H1 (cell line): ENCODE data around the gene SH3PXD2A.

ENCODE experiments used
- BCL11A ChIP-seq, 2 experiments: IDR thresholded peaks; one replicate each; pipeline ENCODE4 v1.6.1; 2011; ENCODE audit warnings: low read depth in 2 of 2, low read length in 2 of 2, mild to moderate bottlenecking in 2 of 2
- CEBPB ChIP-seq: IDR thresholded peaks from 2 replicates; pipeline ENCODE4 v1.6.1; 2012; ENCODE audit warnings: low read depth, low read length
- EGR1 ChIP-seq: IDR thresholded peaks from 2 replicates; pipeline ENCODE4 v1.6.1; 2011; ENCODE audit warnings: low read depth, low read length, borderline replicate concordance
- EP300 ChIP-seq, 2 experiments: IDR thresholded peaks; 1 replicate in 1 of 2; 2 replicates in 1 of 2; pipeline ENCODE4 v1.6.1; 2011 to 2012; ENCODE audit warnings: low read depth in 2 of 2, low read length in 2 of 2, mild to moderate bottlenecking in 2 of 2, borderline replicate concordance in 1 of 2, inconsistent platforms in 1 of 2, moderate library complexity in 1 of 2
- EZH2 ChIP-seq: fragments of 200-600 bp; sonication (generic); IDR thresholded peaks from 2 replicates; pipeline ENCODE4 v1.7.1; 2012; ENCODE audit warnings: low read depth, mild to moderate bottlenecking, moderate library complexity, low read length, inconsistent platforms; ENCODE audit not compliant: severe bottlenecking
- HDAC6 ChIP-seq: IDR thresholded peaks from one replicate; pipeline ENCODE4 v1.7.1; 2012; ENCODE audit warnings: low read depth, mild to moderate bottlenecking, inconsistent platforms, low read length, moderate library complexity
- JUN ChIP-seq: IDR thresholded peaks from 2 replicates; pipeline ENCODE4 v1.6.1; 2011; ENCODE audit warnings: low read depth, mild to moderate bottlenecking, improper control_type of control experiment, low read length
- NANOG ChIP-seq: IDR thresholded peaks from 2 replicates; pipeline ENCODE4 v1.6.1; 2011; ENCODE audit warnings: low read length, low read depth, mild to moderate bottlenecking, inconsistent platforms; ENCODE audit not compliant: insufficient read depth, poor library complexity, severe bottlenecking
- SRF ChIP-seq: IDR thresholded peaks from 2 replicates; pipeline ENCODE4 v1.6.1; 2011; ENCODE audit warnings: mild to moderate bottlenecking, low read depth, low read length, moderate library complexity
- TCF12 ChIP-seq: IDR thresholded peaks from 2 replicates; pipeline ENCODE4 v1.6.1; 2011; ENCODE audit warnings: low read depth, mild to moderate bottlenecking, low read length
- TF ChIP-seq, protein P1 (sequence below), 3 experiments: IDR thresholded peaks; 1 replicate in 2 of 3; 2 replicates in 1 of 3; pipeline versions ENCODE4 v1.5.1 to v1.6.1; 2011; ENCODE audit warnings: low read length in 3 of 3, mild to moderate bottlenecking in 3 of 3, inconsistent platforms in 2 of 3, low read depth in 1 of 3, moderate library complexity in 1 of 3; ENCODE audit not compliant: insufficient read depth in 1 of 3; ENCODE audit errors: control extremely low read depth in 1 of 3

DNA sequence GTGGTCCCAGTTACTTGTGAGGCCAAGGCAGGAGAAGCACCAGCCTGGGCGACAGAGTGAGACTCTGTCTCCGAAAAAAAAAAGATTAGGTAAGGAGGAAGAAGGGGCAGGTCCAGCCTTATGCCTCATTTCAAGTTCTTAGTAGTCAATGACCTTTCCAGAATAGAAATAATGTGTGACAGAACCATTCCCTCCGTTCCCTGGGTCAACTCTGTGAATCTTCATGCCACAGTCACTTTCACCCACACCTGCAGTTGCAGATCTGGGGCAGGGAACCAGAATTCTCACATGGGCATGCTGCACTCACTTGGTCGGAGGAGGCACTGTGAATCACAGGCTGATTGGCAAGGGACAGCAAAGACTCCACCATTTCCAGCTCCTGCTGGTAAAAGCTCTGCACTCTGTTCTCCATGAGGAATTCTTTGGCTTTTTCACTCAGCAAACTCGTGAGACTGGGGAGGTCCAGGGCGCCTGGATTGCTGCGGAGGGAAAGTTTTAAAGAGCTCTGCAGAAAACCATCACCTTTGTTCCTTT lies 41.9 kb upstream of the SH3PXD2A start:
- no peak for TF ChIP-seq HDAC6
- TF ChIP-seq, protein P1, sequence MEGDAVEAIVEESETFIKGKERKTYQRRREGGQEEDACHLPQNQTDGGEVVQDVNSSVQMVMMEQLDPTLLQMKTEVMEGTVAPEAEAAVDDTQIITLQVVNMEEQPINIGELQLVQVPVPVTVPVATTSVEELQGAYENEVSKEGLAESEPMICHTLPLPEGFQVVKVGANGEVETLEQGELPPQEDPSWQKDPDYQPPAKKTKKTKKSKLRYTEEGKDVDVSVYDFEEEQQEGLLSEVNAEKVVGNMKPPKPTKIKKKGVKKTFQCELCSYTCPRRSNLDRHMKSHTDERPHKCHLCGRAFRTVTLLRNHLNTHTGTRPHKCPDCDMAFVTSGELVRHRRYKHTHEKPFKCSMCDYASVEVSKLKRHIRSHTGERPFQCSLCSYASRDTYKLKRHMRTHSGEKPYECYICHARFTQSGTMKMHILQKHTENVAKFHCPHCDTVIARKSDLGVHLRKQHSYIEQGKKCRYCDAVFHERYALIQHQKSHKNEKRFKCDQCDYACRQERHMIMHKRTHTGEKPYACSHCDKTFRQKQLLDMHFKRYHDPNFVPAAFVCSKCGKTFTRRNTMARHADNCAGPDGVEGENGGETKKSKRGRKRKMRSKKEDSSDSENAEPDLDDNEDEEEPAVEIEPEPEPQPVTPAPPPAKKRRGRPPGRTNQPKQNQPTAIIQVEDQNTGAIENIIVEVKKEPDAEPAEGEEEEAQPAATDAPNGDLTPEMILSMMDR (IDR thresholded peaks at IDR 0.05; ENCODE audit: control extremely low read depth in 1 of 3, insufficient read depth in 1 of 3, low read depth in 1 of 3, low read length in 3 of 3), result no peak
- no peak for TF ChIP-seq NANOG
- no peak for TF ChIP-seq EP300 (IDR thresholded peaks at IDR 0.05; ENCODE audit: borderline replicate concordance in 1 of 2, low read depth in 2 of 2, low read length in 2 of 2)
- TF ChIP-seq CEBPB, result no peak
- TF ChIP-seq TCF12, result no peak
- no peak for TF ChIP-seq EGR1
- TF ChIP-seq SRF, result no peak
- no peak for TF ChIP-seq JUN
- TF ChIP-seq EZH2, result no peak
- no peak for TF ChIP-seq BCL11A (IDR thresholded peaks at IDR 0.05; ENCODE audit: low read depth in 2 of 2, low read length in 2 of 2)
